ENCODE measurements around the gene SPOCK2.

Gene SPOCK2

GRCh38 chr10:72087392-72087968, 871 bp downstream of the SPOCK2 start:
- peak in 1 of 4 experiments; percentile 18 for DNase-seq

DNA sequence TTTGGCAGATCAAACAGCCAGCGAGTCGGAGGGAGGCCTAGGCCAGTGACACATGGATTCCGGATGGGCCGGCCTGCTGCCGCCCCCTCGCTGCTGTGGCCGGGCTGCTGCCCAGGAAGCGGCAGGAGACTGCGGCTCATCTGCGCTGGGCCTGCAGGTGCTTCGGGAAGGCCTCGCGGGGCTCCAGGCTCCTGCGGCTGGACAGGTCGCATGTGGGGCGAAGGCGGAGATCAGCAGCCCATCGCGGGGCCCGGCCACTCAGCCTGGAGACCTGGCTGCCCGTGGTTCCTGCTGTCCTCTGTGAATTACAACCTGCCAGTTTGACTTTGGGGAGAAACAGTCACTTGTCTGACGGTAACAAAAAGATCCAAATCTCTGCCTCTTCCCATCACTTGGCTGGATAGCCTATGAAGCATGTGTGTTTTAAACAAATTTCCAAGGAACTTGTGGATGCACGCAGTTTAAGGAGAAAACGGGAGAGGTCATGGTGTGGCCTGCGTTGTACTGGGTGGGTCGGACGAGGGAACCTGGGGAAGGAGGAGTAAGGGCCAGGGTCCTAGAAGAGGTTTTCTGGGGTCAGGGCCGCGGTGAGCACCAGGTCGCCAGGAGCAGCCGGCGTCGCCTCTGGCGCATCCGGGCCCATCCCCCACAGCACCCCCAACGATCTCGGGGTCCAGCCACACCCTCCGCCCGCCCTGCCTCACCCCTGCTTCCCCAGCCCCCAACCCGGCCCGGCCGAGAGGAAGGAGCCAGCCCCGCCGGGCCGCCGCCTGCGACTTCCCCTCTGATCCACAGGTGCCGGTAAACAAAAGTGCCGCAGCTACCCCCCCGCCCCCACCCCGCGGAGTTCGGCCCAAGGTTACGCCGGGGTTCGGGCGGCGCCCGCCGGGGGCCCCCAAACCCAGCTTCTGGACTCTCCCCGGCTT, 1.6 kb downstream of the SPOCK2 start:
- DNase-seq, result peak in 2 of 4 experiments; percentile 35 to 51

DNA sequence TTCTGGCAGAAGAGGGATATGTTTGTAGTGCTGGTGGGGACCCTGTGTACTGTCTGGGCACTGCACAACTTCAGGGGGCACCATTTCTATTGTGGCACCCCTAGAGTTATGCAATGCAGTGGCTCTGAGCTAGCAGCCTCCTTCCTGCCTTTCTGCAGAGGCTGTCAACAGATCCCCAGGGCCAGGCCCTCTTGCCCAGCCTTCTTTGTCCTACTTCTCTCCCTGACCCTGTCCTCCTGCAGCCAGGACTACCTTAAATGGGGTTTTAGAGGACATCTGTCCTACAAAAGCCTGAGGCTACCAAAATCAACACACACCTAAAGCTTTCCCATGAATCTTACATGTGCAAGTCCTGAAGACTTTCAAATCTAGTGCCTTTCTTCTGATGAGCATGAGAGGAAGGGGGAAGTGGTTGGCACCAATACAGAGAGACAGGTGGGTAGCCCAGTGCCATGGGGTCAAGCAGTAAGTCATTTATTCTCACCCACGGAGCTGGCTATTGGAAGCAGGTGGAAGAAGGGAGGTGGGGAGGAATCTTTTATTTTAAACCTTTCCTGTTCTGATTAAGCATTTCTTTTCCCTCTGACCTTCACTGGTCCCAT, 2.4 kb downstream of the SPOCK2 start:
- DNase-seq, result no peak

DNA sequence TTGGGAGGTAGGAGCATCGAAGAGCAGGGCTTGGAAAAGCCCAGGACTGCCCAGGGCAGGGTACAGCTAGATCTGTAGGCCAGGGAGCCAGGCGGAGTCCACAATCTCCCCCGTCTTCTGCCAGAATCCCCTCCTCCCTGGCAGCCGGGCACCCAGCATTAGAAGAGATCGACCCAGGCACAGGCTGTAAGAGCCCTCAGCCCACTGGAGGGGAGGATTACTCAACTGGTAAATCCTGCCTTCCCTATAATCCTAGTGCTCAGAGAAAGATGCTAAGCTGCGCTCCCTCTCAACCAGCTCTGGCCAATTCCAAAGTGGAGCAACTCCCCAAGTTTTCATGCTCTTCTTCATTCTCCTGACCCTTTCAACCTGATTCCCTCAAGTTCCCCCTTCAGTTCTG, 3.2 kb downstream of the SPOCK2 start:
- DNase-seq, result no peak

DNA sequence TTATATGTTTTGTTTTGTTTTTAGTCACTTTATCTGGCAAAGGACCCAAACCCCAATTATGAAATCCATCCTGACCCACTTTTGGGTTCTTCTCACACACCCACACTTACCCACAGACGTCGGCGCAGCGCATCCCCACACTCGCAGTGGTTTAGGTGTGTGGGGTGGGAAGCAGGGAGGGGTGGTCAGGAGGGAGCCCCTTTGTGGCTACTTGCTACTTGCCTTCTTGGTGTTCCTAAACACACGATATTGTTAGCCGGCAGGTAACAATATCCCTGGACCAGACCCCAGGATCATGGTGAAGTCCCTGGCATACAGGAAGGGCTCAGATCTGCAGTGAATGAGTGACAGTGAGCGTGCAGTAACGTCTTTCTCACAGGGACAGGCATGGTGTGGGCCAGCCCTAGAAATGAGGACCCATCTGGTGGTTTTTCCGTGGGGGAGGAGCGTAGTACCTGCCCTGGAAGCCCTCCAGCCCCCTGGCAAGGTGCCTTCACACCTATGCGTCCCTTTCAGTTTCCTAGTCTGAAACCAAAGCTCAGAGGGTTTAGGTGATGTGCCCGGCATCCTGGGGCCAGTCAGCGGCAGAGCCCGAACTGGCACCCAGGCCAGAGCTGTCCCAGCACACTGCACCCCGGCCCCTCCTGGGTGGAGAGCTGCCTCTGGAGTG, 4.4 kb downstream of the SPOCK2 start:
- no peak for DNase-seq

DNA sequence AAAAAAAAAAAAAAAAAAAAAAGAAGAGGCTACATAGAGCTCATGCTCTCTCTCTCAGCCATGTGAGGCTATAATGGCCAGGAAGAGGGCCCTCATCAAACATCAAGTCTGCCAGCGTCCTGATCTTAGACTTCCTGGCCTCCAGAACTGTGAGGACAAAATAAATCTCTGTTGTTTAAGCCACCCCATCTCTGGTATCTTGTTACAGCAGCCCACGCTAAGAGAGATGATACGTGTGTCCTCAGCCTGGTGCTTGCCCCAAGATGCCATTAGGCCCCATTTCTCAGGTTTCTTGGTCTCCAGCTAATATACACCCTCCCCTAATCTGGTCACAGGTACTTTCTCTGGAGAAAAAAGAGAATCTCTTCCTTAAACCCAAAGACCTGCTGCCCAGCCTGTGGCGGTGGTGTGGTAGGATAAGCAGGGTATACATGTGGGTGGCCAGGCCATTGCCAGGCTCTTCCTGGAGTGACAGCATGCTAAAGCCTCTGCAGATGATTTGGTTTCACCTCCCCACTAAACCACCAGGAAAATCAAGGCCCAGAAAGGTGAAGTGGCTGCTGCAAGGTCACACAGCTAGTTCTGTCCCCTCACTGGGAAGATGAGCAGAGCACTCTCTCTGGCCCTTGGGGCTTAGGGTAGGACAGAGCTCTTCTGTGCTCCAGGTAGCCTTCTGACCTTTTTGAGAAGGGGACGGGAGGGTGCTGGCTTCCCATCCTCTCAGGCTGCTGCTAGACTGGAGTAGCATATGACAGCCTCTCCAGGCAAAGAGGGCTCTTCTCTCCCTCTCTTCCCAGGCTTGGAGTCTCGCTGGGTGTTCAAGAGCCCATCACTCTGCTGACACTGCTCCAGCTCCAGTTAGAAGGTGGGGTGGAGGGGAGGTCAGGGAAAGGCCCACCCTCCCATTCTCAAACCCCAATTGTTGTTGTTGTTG, 5.2 kb downstream of the SPOCK2 start:
- DNase-seq, result no peak

DNA sequence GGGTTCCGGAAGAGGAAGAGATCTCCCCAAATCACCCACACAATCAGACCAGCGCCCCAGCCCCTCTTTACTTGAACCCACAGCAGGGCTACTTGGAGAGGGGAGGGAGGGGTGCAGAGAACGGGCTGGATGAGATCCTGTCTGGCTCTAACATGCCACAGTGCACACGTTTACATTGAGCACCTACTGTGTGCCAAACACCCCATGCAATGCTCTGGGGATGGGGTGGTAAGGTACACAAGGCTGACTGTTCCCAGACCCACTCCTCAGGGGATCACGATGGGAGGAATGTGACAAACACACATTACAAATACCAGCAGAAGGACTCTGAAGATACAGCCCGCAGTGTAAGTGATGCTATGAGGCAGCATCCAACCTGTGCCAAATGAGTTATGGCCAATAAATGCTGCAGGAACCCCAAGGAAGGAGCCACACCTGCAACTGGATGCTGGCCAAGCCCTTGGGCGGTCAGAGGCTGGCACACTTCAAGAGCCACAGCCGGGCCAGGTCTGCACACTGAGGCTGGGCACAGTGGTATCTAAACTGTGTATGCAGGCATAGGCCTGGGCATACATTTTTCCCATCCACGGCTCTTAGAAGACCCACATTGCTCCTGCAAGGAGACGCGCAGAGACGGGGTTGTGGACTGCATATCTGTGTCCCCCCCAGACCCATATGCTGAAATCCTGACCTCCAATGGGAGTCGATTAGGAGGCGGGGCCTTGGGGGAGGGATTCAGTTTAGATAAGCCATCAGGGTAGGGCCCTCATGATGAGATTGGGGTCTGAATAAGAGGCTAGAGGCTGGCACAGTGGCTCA, 6.4 kb downstream of the SPOCK2 start:
- no peak for DNase-seq

- no peak for DNase-seq
Observed at GRCh38 chr10:72081210-72081609, 7.1 kb downstream of the SPOCK2 start.

DNA sequence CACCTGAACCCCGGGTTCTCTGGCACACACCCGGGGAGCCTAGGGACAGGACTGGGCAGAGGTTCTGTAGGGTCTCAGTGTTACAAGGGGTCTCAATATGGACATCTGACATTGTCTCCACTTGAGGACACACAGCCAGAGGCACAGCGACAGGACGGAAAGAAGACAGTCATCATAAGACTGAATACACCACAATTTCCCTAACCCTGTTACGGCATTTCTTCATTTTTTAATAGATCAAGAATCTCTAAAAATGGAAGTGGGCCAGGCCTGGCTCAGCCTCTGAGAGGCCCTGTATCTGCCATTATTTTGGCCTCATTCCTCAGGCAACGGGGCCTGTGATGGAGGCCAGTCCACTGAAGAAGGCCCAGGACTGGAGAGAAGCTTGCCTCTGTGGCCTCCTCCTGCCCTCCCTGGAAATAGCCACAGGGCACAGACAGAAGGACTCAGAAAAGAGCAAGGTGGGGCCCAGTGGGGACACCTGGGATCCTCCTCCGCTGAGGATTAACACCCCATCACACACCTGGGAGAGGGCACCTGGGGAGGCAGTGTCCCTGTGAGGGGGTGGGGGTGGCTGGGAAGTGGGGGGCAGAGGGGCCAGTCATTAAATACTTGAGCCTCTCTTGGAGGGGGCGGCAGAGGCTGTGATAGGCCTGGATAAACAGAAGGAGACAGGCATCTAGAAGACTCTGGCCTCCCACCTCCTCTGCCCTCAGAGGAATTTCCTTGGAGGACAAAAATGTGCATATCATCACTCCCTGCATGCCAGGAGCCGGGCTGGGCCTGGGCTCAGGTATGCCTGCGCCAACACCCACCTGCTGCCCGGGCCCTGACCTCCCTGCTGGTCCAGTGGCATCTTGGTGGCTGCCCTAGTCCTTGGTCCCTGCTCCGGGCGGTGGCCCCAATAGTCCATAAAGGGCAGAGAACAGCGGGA, 8.0 kb downstream of the SPOCK2 start:
- DNase-seq, result no peak

- no peak for DNase-seq
Observed at GRCh38 chr10:72079356-72079755, 9.0 kb downstream of the SPOCK2 start.

- no peak for DNase-seq
Observed at GRCh38 chr10:72077275-72077990, 10.9 kb downstream of the SPOCK2 start.

DNA sequence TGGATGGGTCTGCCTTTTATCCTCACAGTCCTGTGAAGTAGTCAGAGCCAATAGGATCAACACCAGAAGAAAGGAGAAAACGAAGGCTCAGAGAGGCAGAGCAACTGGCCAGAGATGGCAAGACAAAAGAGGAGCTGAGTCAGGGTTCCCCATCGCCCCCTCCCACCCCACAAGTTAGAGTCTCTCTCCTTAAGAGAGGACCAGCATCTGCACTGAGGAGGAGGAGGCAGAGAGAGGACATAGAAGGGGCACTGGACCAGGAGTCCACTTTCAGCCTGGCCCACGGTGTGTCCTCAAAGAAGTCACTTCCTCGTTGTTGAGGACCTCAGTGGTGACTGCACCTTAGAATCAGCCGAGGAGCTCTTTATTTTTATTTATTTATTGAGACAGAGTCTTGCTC, 11.6 kb downstream of the SPOCK2 start:
- DNase-seq, result no peak

- DNase-seq, result no peak
Observed at GRCh38 chr10:72075376-72076115, 12.8 kb downstream of the SPOCK2 start.

DNA sequence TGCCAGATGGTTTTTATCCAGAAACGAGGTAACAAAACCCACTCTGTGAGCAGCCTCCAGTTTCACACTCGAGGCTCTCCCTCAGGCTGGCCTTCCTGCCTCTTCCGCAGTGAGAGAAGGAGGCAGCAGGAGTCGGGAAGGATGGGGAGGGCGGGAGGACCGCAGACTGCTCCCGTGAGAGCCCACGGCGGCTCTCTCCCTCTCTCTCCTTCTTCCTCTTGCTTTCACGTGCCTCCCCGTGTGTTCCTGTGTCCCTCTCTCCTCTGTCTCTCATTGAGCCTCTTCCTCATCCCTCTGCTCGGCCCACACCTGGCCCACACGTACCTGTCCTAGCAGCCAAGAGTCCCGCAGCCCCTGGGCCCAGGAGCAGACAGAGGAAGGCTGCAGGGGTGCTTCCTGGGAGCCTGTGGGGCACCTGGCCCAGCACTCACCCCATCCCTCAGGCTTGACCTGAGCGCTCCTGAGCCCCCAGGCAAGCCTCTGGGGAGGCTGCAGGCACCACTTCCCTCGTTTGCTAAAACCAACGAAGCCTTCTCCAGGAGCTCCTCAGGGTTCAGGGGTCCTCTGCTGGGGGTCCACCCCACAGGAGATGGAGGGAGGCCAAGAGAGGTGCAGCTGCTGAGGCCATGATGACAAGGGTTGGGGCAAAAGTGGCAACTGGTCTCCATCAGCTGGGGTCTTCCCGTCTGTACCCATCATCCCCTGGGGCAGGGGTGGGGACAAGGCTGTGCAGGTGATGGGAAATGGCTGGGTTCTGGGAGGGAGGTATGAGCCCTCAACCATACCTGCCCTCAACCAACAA, 13.6 kb downstream of the SPOCK2 start:
- DNase-seq, result no peak

DNA sequence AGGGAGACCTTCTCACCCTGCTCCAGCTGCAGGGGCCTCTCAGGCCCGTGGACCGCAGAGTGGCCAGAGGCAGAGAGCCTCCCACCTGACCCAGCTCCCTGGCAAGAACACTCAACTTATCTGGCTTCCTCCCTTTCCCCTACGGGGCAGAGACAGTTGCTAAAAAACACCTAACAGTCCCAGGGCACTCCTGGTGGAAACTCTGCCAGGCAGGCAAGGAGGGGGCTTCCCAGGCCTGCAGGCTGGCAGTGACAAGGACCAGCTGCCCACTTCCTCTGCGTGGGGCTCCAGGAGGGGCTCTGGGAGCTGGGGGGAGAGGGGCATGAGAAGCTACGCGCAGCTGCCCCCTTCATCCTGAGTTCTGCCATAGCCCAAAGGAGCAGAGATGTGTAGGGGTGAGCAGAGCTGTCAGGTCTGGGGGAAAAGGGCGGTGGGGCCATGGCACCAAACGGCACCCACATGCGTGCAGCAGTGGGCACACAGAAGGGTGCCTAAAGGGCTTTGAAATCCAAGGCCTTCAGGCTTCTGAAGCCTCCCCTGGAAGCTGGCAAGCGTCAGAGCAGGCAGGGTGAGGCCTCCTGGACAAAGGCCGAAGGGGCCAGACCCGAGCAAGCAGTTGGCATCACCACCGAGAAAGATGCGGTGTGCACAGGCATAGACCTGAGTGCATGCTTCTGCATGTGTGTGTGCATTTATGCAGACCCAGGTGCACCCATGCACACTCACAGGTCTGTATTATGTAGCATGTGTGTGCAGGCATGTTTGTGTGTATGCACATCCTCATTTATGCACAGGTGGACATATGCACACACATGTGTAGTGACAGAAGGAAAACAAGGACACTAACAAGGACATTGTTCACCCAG, 14.4 kb downstream of the SPOCK2 start:
- no peak for DNase-seq

DNA sequence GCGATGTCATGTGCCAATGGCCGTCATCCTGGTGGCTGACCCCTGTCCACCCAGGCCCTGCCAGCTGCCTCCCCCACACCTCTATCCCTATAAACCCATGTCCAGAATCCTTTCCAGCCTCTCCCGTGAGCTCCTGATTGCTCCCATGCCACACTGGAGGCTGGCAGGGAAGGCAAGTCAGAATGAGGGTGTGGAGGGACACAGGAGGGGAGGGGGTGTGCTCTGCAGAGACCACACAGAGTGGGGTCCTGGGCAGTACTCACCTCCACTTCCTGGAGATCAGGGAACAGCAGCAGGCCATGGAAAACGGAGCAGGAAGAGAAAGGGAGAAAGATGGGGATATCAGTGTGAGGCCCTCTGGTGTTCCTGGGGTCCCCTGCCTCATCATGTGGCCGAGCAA, 15.7 kb downstream of the SPOCK2 start:
- DNase-seq, result no peak

- DNase-seq, result no peak
Observed at GRCh38 chr10:72072046-72072445, 16.3 kb downstream of the SPOCK2 start.
